ENCODE results near the gene OR2C3.
"Not testable (repeated sequence)": the region's sequence is repeated elsewhere in the genome, so short reads cannot be mapped to it uniquely, and the experiment has no call there.

OR2C3 gene

DNA sequence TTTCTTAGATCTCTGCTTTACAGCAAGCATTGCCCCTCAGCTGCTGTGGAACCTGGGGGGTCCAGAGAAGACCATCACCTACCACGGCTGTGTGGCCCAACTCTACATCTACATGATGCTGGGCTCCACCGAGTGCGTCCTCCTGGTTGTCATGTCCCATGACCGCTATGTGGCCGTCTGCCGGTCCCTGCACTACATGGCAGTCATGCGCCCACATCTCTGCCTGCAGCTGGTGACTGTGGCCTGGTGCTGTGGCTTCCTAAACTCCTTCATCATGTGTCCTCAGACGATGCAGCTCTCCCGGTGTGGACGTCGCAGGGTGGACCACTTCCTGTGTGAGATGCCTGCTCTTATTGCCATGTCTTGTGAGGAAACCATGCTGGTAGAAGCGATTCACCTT is 44.9 kb downstream of the OR2C3 start:
- Histone ChIP-seq H3K9ac (ENCODE audit: low read depth, low read length) (no peak overlapping the region), H3K36me3 (ENCODE audit: insufficient read depth, low read length) (no peaks in the 10 kb centered on the region), H3K4me1 (ENCODE audit: insufficient read depth, low read length) (no peaks in the 10 kb centered on the region), H3K9me3 (ENCODE audit: control insufficient read depth, insufficient read depth, low read length) (no peaks in the 10 kb centered on the region)

DNA sequence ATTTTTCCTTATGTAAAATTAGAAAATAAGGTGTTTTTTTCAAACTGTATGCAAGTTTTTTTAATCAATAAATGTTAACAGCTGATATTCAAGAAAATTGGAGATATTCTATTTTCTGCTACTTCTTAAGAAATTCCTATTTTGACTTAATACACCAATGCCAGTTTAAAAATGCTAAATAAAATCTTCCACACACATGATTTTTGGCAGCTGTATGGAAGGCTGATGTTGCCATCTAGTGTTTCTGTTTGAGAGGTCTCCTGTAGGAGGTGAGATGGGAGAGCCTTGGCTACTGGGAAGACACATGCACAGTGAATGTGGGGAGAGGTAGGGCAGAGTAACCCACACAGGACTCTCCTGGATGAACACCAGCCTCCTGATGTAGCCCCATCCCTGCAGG is 49.2 kb downstream of the OR2C3 start:
- Histone ChIP-seq H3K36me3 (ENCODE audit: insufficient read depth, low read length) (no peaks in the 10 kb centered on the region), H3K9ac (ENCODE audit: low read depth, low read length) (no peak overlapping the region), H3K4me1 (ENCODE audit: insufficient read depth, low read length) (no peaks in the 10 kb centered on the region), H3K9me3 (ENCODE audit: control insufficient read depth, insufficient read depth, low read length) (no peaks in the 10 kb centered on the region)

DNA sequence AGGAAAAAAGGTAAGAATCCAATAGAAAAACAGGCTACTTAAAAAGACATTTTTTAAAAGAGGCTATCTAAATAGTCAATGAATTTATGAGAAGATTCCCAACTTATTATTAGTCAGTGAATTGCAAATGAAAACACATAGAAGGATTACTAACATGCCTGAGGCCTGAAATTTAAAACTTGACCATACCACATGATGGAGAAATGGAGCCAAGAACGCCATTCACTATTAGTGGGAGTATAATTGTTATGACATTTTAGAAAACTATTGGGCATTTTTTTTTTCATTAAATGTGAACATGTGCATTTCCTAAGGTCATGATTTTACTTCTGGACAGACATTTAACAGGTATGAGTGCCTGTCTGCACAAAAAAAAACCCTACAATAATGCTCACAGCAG is 53.5 kb downstream of the OR2C3 start:
- H3K4me1 ChIP-seq (ENCODE audit: insufficient read depth, low read length), result no peaks in the 10 kb centered on the region
- H3K9me3 ChIP-seq (ENCODE audit: control insufficient read depth, insufficient read depth, low read length), result no peaks in the 10 kb centered on the region
- H3K36me3 ChIP-seq (ENCODE audit: insufficient read depth, low read length), result no peaks in the 10 kb centered on the region
- no peak overlapping the region for H3K9ac ChIP-seq (ENCODE audit: low read depth, low read length)

DNA sequence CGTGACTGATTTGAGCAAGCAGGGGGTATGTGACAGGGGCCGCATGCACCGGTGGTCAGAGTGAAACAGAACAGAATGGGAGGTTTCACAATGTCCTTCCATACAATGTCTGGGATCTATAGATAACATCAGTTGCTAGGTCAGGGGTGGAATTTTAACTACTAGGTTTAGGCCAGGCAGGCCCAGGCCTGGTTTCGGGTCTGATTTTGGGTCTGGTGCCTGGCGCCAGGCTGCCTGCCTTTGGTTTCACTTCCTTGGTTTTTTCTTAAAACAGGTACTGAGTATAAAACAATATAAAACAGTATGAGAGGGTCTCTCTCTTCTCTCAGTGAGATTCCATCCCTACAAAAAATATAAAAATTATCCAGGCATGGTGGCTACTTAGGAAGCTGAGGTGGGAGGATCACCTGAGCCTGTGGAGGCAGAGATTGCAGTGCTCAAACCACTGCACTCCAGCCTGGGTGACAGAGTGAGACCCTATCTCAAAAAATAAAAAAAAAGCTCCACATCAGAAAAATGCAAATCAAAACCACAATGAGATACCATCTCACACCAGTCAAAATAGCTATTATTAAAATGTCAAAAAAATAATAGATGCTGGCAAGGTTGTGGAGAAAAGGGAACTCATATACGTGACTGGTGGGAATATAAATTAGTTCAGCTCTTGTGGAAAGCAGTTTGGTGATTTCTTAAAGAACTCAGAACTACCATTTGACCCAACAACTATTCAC is 59.7 kb downstream of the OR2C3 start:
- not testable (repeated sequence) for H3K9ac ChIP-seq (ENCODE audit: low read depth, low read length); H3K9me3 ChIP-seq (ENCODE audit: control insufficient read depth, insufficient read depth, low read length); H3K4me1 ChIP-seq (ENCODE audit: insufficient read depth, low read length)

DNA sequence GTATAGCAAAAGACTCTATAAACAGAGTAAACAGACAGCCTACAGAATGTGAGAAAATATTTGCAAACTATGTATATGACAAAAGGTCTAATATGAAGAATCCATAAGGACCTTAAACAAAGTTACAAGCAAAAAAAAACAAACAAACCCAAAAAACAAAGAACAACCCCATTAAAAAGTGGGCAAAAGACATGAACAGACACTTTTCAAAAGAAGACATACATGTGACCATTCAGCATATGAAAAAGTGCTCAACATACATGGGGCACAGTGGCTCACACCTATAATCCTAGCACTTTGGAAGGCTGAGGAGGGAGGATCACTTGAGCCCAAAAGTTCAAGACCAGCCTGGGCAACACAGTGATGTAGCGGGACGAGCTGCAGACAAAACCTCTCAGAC is 60.4 kb downstream of the OR2C3 start:
- H3K36me3 ChIP-seq (ENCODE audit: insufficient read depth, low read length), result no peaks in the 10 kb centered on the region
- H3K4me1 ChIP-seq (ENCODE audit: insufficient read depth, low read length), result peaks cover 10% of the 10 kb centered on the region; the same call in 1 of the 2 replicates
- H3K9ac ChIP-seq (ENCODE audit: low read depth, low read length), result no peak overlapping the region
- H3K9me3 ChIP-seq (ENCODE audit: control insufficient read depth, insufficient read depth, low read length), result no peaks in the 10 kb centered on the region

More for the DNA sequence above, 59.7 kb downstream of the OR2C3 start:
- H3K36me3 ChIP-seq (ENCODE audit: insufficient read depth, low read length), result not testable (repeated sequence)
